ENCODE data around the gene NTF3. TPM values are rescaled to one million over a fixed set of nuclear protein-coding genes. Genes with fewer than 3 reads are reported as not detected.

Gene NTF3
- total RNA-seq, 5 donors from 2014 or later (not counting 1 experiment from before 2014, with no cell fraction given): not detected

DNA sequence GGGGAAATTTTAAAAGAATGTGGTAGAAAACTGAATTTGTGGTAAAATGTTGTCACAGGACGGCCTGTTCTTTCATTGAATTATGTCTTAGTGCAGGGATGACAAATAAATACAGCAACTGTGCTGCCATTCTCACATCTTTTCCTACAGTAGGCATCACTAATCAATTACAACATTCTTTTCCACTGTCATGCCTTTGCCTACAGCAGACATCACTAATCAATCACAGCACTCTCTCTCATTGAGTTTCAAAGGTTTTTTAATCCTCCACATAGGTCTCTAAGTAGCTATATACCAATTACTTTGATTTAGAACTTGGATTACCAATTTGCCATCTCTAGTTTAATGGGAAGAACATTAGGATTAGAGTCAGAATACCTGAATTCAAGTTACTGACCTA lies 30.1 kb downstream of the NTF3 start:
- ChIA-PET CTCF (no interaction called here), POLR2A (no interaction called here)
- H3K9me3 Mint-ChIP-seq: no peaks in the 10 kb centered on the region
- H3K27me3 ChIP-seq (replicated peaks in 1 of 2; ENCODE audit: control insufficient read depth in 2 of 2, extremely low read depth in 1 of 2, insufficient read depth in 2 of 2, low read length in 1 of 2): peaks cover 0 to 8% of the 10 kb centered on the region in 2 experiments
- H3K36me3 Mint-ChIP-seq: no peaks in the 10 kb centered on the region
- H3K36me3 ChIP-seq (ENCODE audit: control insufficient read depth in 2 of 2, extremely low read depth in 1 of 2, insufficient read depth in 1 of 2, low read length in 1 of 2): no peaks in the 10 kb centered on the region
- no CpG with 5 or more reads among the region's 1 CpG for WGBS (ENCODE audit: insufficient coverage)
- no peaks in the 10 kb centered on the region for H3K27me3 Mint-ChIP-seq
- H3K4me1 ChIP-seq (ENCODE audit: control insufficient read depth in 1 of 2, extremely low read depth in 1 of 2, insufficient read depth in 2 of 2, low read length in 2 of 2): no peaks in the 10 kb centered on the region
- H3K9me3 ChIP-seq: no peaks in the 10 kb centered on the region
- no peak for DNase-seq
- no peak overlapping the region for H3K27ac ChIP-seq (ENCODE audit: low read length)
- no peak overlapping the region for H3K4me3 ChIP-seq (ENCODE audit: control insufficient read depth in 1 of 2, extremely low read depth in 1 of 2, low read length in 1 of 2)
- H3K4me3 Mint-ChIP-seq: no peak overlapping the region
- peaks cover 3 to 5% (median 5%) of the 10 kb centered on the region in 3 donors for H3K4me1 Mint-ChIP-seq
- no peak overlapping the region for H3K27ac Mint-ChIP-seq
- ATAC-seq (replicated peaks in 1 of 4): no peak

DNA sequence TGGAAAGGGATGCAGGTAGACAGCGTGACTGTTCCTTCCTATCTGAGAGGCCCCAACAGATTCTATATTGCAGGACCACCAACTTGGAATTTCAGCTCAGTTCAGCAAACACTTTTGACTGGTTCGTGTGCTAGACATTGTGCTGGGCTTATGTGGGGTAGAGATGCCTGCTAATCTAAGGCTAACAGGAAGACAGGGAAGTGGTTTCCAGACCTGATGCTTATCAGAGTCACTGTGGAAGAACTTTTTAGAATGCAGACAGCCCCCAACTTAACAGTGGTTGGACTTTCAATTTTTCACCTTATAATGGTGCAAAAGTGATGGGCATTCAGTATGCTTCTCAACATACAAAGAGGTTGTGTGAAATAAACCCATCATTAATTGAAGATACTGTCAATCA lies 32.2 kb downstream of the NTF3 start:
- no peaks in the 10 kb centered on the region for H3K9me3 Mint-ChIP-seq
- no peak overlapping the region for H3K4me3 ChIP-seq (ENCODE audit: control insufficient read depth in 1 of 2, extremely low read depth in 1 of 2, low read length in 1 of 2)
- ChIA-PET POLR2A (no interaction called here), CTCF (no interaction called here)
- DNase-seq: no peak
- H3K36me3 Mint-ChIP-seq: no peaks in the 10 kb centered on the region
- H3K36me3 ChIP-seq (ENCODE audit: control insufficient read depth in 2 of 2, extremely low read depth in 1 of 2, insufficient read depth in 1 of 2, low read length in 1 of 2): no peaks in the 10 kb centered on the region
- no peaks in the 10 kb centered on the region for H3K4me1 ChIP-seq (ENCODE audit: control insufficient read depth in 1 of 2, extremely low read depth in 1 of 2, insufficient read depth in 2 of 2, low read length in 2 of 2)
- H3K27me3 ChIP-seq (replicated peaks in 1 of 2; ENCODE audit: control insufficient read depth in 2 of 2, extremely low read depth in 1 of 2, insufficient read depth in 2 of 2, low read length in 1 of 2): peaks cover 0 to 8% of the 10 kb centered on the region in 2 experiments
- H3K27me3 Mint-ChIP-seq: peaks cover 1 to 6% of the 10 kb centered on the region in 2 donors
- WGBS (ENCODE audit: insufficient coverage): 0% methylated on average over 1 of the region's 2 CpGs
- no peak for ATAC-seq (replicated peaks in 1 of 4)
- no peaks in the 10 kb centered on the region for H3K9me3 ChIP-seq
- no peaks in the 10 kb centered on the region for H3K4me1 Mint-ChIP-seq
- no peak overlapping the region for H3K27ac ChIP-seq (ENCODE audit: low read length)
- no peak overlapping the region for H3K27ac Mint-ChIP-seq
- H3K4me3 Mint-ChIP-seq: no peak overlapping the region

DNA sequence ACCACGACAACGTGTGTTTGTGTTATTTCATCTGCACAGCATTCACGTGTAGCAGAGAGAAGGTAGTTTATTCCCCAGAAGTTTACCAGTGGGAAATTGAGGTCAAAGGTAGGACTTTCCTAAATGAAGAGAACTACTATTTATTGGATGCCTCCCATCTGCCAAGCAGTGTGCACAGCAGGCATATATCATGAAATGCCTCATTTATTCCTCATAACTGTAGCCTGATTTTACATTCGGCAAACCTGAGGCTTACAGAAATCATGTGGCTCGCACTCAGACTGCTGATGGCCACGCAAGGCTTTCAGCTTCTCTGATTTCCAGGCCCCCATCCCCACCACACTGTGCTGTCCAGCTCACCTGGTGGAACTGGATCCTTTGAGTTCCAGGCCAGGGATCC lies 33.5 kb downstream of the NTF3 start:
- Mint-ChIP-seq H3K4me1 (no peaks in the 10 kb centered on the region), H3K36me3 (no peaks in the 10 kb centered on the region), H3K9me3 (no peaks in the 10 kb centered on the region), H3K27me3 (peaks cover 2 to 7% of the 10 kb centered on the region in 2 donors), H3K27ac (no peak overlapping the region), H3K4me3 (no peak overlapping the region)
- ChIA-PET CTCF (interaction anchor here in 1 of 2 donors (0.6 kb wide), 1 partner anchor 37 kb away, joined by 4 read pairs; no protein-coding TSS in a partner anchor), POLR2A (no interaction called here)
- DNase-seq (no peak), ATAC-seq (replicated peaks in 1 of 4) (no peak)
- WGBS (ENCODE audit: insufficient coverage): 93% methylated on average over 6 of the region's 6 CpGs
- H3K27me3 ChIP-seq (replicated peaks in 1 of 2; ENCODE audit: control insufficient read depth in 2 of 2, extremely low read depth in 1 of 2, insufficient read depth in 2 of 2, low read length in 1 of 2): peaks cover 0 to 8% of the 10 kb centered on the region in 2 experiments
- H3K4me1 ChIP-seq (ENCODE audit: control insufficient read depth in 1 of 2, extremely low read depth in 1 of 2, insufficient read depth in 2 of 2, low read length in 2 of 2): no peaks in the 10 kb centered on the region
- H3K27ac ChIP-seq (ENCODE audit: low read length): no peak overlapping the region
- no peaks in the 10 kb centered on the region for H3K36me3 ChIP-seq (ENCODE audit: control insufficient read depth in 2 of 2, extremely low read depth in 1 of 2, insufficient read depth in 1 of 2, low read length in 1 of 2)
- H3K4me3 ChIP-seq (ENCODE audit: control insufficient read depth in 1 of 2, extremely low read depth in 1 of 2, low read length in 1 of 2): no peak overlapping the region
- no peaks in the 10 kb centered on the region for H3K9me3 ChIP-seq

DNA sequence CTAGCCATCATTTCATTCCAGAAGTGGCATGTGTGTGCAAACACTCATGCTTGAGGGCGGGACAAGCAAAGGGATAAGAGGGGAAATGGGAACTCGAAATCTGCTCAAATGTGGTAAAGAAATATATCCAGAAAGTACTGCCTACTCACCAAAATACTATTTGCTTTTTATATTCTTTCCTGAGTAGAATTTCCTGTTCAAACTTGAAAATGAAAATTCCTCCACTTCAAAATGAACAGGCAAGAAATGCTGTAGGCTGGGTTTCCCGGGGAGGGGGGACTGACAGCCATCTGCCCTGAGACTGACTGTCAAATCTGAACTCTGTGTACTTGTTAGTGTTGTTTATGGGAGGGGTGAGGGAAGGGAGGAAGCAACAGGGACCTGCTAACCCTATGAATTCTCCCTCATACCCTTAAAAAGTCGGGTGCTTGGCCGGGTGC lies 34.6 kb downstream of the NTF3 start:
- no CpG with 5 or more reads among the region's 5 CpGs for WGBS (ENCODE audit: insufficient coverage)
- ChIA-PET CTCF (no interaction called here), POLR2A (no interaction called here)
- H3K27me3 Mint-ChIP-seq: peaks cover 7 to 12% of the 10 kb centered on the region in 2 donors
- no peak overlapping the region for H3K4me3 ChIP-seq (ENCODE audit: control insufficient read depth in 1 of 2, extremely low read depth in 1 of 2, low read length in 1 of 2)
- H3K9me3 Mint-ChIP-seq: no peaks in the 10 kb centered on the region
- DNase-seq (no peak), ATAC-seq (replicated peaks in 1 of 4) (no peak)
- H3K36me3 Mint-ChIP-seq: no peaks in the 10 kb centered on the region
- peaks cover 0 to 8% of the 10 kb centered on the region in 2 experiments for H3K27me3 ChIP-seq (replicated peaks in 1 of 2; ENCODE audit: control insufficient read depth in 2 of 2, extremely low read depth in 1 of 2, insufficient read depth in 2 of 2, low read length in 1 of 2)
- no peak overlapping the region for H3K27ac ChIP-seq (ENCODE audit: low read length)
- H3K27ac Mint-ChIP-seq: no peak overlapping the region
- no peaks in the 10 kb centered on the region for H3K36me3 ChIP-seq (ENCODE audit: control insufficient read depth in 2 of 2, extremely low read depth in 1 of 2, insufficient read depth in 1 of 2, low read length in 1 of 2)
- H3K9me3 ChIP-seq: no peaks in the 10 kb centered on the region
- no peak overlapping the region for H3K4me3 Mint-ChIP-seq
- no peaks in the 10 kb centered on the region for H3K4me1 ChIP-seq (ENCODE audit: control insufficient read depth in 1 of 2, extremely low read depth in 1 of 2, insufficient read depth in 2 of 2, low read length in 2 of 2)
- no peaks in the 10 kb centered on the region for H3K4me1 Mint-ChIP-seq

DNA sequence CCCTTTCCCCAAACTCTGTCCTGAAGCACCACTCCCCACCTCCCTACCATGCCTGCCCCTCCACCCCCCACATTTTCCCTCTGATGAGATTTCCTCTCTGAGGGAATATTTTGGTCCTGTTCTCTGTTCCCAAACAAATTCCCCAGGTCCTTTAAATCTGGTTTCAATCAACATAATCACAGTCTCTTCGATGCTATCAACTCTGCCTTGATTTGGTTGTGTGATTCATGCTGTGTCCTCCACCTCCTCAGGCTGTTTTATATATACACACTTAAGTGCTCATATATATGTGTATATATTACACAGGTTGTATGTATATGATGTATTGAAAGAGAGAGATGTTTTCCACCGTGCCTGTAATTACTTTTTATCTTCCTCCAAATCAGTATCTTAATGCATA lies 36.0 kb downstream of the NTF3 start:
- POLR2A ChIA-PET: no interaction called here
- no peaks in the 10 kb centered on the region for H3K9me3 Mint-ChIP-seq
- Histone ChIP-seq H3K27me3 (replicated peaks in 1 of 2; ENCODE audit: control insufficient read depth in 2 of 2, extremely low read depth in 1 of 2, insufficient read depth in 2 of 2, low read length in 1 of 2) (peaks cover 0 to 12% of the 10 kb centered on the region in 2 experiments), H3K9me3 (no peaks in the 10 kb centered on the region), H3K4me3 (ENCODE audit: control insufficient read depth in 1 of 2, extremely low read depth in 1 of 2, low read length in 1 of 2) (no peak overlapping the region), H3K27ac (ENCODE audit: low read length) (no peak overlapping the region), H3K4me1 (ENCODE audit: control insufficient read depth in 1 of 2, extremely low read depth in 1 of 2, insufficient read depth in 2 of 2, low read length in 2 of 2) (no peaks in the 10 kb centered on the region), H3K36me3 (ENCODE audit: control insufficient read depth in 2 of 2, extremely low read depth in 1 of 2, insufficient read depth in 1 of 2, low read length in 1 of 2) (no peaks in the 10 kb centered on the region)
- no peak overlapping the region for H3K4me3 Mint-ChIP-seq
- no peaks in the 10 kb centered on the region for H3K4me1 Mint-ChIP-seq
- no peak overlapping the region for H3K27ac Mint-ChIP-seq
- H3K36me3 Mint-ChIP-seq: no peaks in the 10 kb centered on the region
- peaks cover 10 to 14% of the 10 kb centered on the region in 2 donors for H3K27me3 Mint-ChIP-seq
- no peak for DNase-seq
- no CpG with 5 or more reads among the region's 2 CpGs for WGBS (ENCODE audit: insufficient coverage)
- CTCF ChIA-PET: no interaction called here
- ATAC-seq (replicated peaks in 1 of 4): no peak

DNA sequence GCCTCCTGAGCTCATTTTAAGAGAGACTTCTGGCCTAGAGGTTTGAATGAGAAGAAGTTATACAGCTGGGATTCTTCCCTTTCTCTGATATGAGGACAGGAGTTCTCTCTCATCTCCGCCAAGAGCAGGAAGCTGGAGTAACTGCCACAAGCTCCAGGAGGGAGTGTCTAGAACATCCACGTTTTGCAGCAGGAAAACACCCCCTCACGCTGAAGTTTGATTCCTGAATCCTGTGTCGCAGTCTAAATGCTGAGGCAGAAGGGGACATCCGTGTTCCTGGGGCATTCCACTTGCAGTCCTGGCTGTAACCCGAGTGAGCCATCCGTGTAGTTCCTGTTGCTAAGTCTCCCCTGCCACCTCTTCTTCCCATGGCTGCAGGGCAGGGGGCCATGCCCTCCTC lies 38.3 kb downstream of the NTF3 start:
- no peak overlapping the region for H3K4me3 ChIP-seq (ENCODE audit: control insufficient read depth in 1 of 2, extremely low read depth in 1 of 2, low read length in 1 of 2)
- POLR2A ChIA-PET: no interaction called here
- CTCF ChIA-PET: no interaction called here
- H3K36me3 Mint-ChIP-seq: no peaks in the 10 kb centered on the region
- no peaks in the 10 kb centered on the region for H3K9me3 ChIP-seq
- H3K27me3 Mint-ChIP-seq: peaks cover 24 to 30% of the 10 kb centered on the region in 2 donors
- no peak overlapping the region for H3K27ac Mint-ChIP-seq
- ATAC-seq (replicated peaks in 1 of 4) (no peak), DNase-seq (no peak)
- H3K4me1 Mint-ChIP-seq: no peaks in the 10 kb centered on the region
- 77% methylated on average over 6 of the region's 7 CpGs for WGBS (ENCODE audit: insufficient coverage)
- H3K4me1 ChIP-seq (ENCODE audit: control insufficient read depth in 1 of 2, extremely low read depth in 1 of 2, insufficient read depth in 2 of 2, low read length in 2 of 2): no peaks in the 10 kb centered on the region
- peaks cover 0 to 13% of the 10 kb centered on the region in 2 experiments for H3K27me3 ChIP-seq (replicated peaks in 1 of 2; ENCODE audit: control insufficient read depth in 2 of 2, extremely low read depth in 1 of 2, insufficient read depth in 2 of 2, low read length in 1 of 2)
- no peaks in the 10 kb centered on the region for H3K36me3 ChIP-seq (ENCODE audit: control insufficient read depth in 2 of 2, extremely low read depth in 1 of 2, insufficient read depth in 1 of 2, low read length in 1 of 2)
- H3K9me3 Mint-ChIP-seq: no peaks in the 10 kb centered on the region
- no peak overlapping the region for H3K27ac ChIP-seq (ENCODE audit: low read length)
- no peak overlapping the region for H3K4me3 Mint-ChIP-seq

DNA sequence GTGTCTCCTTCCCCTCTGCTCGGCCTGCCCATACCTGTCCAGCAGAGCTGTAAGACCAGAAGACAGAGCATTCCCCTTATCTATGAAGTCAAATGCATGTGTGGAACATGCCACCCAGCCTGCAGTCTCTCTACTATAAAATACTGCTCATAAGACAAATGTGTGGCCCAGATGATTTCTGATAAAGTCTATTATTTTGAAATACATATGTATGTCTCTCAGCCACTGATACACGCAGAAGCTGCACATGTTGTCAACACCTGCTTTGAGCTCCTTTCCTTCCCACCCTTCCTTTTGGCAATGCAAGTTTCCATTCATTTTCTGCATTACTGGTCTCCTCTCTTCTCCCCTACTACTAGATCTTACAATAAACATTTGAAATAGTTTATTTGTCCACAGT lies 38.8 kb downstream of the NTF3 start:
- no peaks in the 10 kb centered on the region for H3K36me3 ChIP-seq (ENCODE audit: control insufficient read depth in 2 of 2, extremely low read depth in 1 of 2, insufficient read depth in 1 of 2, low read length in 1 of 2)
- H3K27me3 Mint-ChIP-seq: peaks cover 24 to 30% of the 10 kb centered on the region in 2 donors
- POLR2A ChIA-PET: no interaction called here
- H3K4me1 Mint-ChIP-seq: no peaks in the 10 kb centered on the region
- CTCF ChIA-PET: no interaction called here
- WGBS (ENCODE audit: insufficient coverage): 80% methylated on average over 1 of the region's 2 CpGs
- H3K4me3 ChIP-seq (ENCODE audit: control insufficient read depth in 1 of 2, extremely low read depth in 1 of 2, low read length in 1 of 2): no peak overlapping the region
- DNase-seq (no peak), ATAC-seq (replicated peaks in 1 of 4) (no peak)
- no peaks in the 10 kb centered on the region for H3K9me3 Mint-ChIP-seq
- H3K4me3 Mint-ChIP-seq: no peak overlapping the region
- peaks cover 0 to 13% of the 10 kb centered on the region in 2 experiments for H3K27me3 ChIP-seq (replicated peaks in 1 of 2; ENCODE audit: control insufficient read depth in 2 of 2, extremely low read depth in 1 of 2, insufficient read depth in 2 of 2, low read length in 1 of 2)
- no peak overlapping the region for H3K27ac Mint-ChIP-seq
- H3K4me1 ChIP-seq (ENCODE audit: control insufficient read depth in 1 of 2, extremely low read depth in 1 of 2, insufficient read depth in 2 of 2, low read length in 2 of 2): no peaks in the 10 kb centered on the region
- no peaks in the 10 kb centered on the region for H3K9me3 ChIP-seq
- H3K36me3 Mint-ChIP-seq: no peaks in the 10 kb centered on the region
- H3K27ac ChIP-seq (ENCODE audit: low read length): no peak overlapping the region

All from T-cell (primary cell).